ENCODE data around the gene CLIC1.

Gene CLIC1

DNA sequence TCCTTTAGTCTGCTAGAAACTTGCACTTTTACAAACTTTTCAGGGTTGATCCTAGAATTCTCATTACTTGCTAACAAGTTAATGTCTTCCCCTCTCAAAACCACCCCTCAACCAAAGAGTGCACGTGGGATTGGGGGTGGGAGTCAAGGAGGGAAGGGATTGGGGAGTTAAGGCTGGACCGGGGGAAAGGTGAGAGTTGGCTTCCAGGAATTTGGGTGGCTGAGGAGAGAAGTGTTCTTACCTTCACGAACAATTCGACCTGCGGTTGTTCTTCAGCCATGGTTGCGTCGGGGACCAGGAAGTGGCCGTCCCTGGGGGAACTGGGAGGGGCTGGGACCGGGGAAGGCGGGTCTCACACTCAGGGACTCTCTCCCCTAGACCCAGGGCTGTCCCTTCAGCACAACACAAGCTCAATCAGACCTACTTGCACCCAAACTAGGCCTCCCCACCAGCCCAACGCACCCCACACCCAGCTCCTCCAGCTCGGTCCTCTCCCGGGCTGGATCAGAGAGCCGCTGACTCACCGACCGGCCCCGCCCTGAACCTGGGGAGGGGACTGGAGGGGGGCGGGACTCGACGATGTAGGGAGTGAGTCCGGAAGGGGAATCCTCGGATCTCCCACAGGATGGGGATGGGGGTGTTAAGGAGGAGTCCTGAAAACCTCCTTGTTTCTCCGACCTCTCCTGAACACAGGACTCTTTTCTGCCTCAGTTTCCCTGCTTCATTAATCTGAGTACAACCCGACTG, at the start of gene CLIC1:
TSS of gene CLIC1 (minus strand) at position 510 of the 747 bp plus-strand sequence. CDS start at position 280, 230 bp downstream.
- peak; percentile 92 for DNase-seq (ENCODE audit: low spot score)

DNA sequence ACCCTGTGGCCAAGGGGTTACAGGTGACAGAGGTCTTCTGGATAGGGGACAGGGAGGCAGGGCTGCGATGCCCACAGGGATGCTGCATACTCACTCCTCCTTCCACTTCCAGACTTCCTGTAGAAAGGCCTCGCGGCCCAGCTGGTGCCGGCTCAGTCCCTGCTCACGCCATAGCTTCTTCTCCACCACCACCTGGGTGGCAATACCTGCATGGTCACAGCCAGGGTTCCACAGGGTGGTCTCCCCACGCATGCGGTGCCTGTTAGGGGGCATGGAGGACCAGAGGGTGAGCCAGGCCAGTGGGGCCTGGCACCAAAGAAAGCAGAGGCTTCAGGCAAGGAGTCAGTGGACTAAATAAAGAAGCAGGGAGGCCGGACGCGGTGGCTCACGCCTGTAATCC, 49.1 kb upstream of the CLIC1 start:
- no peak for DNase-seq (ENCODE audit: low spot score)

DNA sequence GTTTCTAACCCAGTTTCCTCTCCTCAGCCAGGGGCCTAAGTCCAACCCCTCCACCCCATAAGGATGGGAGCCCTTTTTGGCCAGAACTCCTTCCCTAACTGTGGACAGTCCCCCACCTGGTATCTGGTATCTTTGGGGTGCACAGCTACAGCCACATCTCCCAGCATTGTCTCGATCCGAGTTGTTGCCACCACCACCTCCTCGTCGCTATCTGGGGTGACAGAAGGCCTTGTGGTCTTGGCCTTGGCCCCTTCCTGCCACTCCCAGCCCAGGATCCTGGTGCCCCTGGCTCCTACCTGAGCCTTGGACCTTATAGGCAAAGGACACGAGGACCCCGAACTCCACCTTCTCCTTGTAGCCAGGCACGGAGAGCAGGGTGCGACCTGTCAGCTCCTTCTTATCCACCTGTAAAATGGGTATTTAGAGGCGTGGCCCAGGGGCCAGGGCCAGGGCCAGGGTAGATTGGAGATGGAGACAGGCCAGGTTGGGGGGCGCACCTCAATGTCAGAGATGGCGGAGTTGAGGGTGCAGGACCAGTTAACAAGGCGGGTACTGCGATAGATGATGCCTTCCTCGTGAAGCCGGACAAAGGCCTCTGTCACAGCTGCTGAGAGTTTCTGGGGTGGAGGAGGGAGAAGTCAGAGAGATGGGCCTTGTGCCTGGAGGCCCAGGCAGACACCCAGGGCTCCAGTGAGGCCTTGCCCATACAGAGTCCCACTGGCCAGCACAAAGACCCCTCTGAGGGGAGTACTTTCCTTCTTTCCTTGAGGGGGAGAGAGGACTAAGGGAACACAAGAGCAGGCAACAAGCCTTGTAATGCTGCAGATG, 48.0 kb upstream of the CLIC1 start:
- DNase-seq (ENCODE audit: low spot score), result no peak

DNA sequence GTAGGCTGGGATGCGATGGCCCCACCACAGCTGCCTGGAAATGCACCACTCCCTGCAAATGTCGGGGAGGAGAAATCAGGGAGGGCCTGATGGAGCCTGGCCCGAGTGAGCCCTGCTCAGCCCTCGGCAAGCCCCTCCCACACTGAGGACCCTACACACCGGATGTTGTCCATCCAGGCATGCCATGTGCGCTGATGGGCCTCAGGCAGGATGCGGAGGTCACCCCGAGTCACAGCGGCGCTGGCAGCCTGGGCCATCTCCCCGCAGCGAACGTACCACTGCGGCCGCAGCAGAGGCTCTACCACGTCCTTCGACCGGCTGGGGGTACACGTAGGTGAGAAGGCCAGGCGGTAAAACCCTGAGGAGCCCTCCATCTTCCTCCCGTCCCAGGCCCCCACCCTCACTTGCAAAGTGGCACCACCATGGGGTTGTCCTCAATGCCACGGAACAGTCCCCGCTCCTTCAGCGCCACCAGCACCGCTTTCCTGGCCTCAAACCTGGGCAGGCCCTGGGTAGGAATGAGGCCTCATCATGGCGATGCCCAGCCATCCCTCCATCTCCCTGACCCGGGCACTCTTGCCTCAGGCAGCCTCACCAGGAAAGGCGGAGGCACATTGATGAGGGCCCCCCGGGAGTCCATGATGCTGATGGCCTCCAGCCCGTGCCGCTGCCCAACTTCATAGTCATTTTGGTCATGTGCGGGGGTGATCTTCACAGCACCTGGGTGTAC, 46.0 kb upstream of the CLIC1 start:
- no peak for DNase-seq (ENCODE audit: low spot score)

DNA sequence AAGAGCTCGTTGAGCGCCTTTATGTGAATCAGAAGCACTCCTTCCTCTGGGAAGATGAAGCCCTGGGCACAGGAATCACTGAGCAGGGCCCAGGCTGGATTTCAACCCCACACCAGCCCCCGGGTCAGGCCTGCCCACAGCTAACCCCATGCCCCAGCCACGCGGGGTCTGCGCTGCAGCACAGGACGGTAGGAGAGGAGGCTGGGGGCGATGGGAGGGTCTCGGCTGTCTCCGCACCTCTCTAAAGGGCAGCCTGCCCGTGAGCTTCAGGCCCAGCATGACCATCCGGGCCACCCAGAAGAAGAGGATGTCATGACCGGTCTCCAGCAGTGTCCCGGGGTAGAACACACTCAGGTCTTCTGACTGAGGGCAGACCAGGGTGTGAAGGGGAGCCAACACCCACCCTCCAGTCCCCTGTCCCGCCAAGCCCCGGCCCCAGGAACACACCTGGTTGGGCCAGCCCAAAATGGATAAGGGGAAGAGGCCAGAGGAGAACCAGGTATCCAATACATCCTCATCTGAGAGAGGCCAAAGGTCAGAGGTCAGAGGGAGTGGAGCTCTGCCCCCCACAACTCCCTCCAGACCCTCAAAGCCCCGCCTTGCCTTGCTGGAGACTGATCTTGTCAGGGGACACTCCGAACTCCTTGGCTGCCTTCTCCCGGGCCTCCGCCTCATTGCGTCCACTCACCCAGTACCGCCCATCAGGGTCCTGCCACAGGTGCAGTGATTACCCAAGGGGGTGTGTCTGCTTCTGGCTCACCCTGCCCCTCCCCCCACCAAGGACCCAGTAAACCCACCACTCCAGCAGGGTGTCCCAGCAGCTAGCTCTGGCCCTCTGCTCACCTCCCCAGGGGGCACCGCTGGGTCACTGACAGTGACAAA, 45.2 kb upstream of the CLIC1 start:
- no peak for DNase-seq (ENCODE audit: low spot score)

DNA sequence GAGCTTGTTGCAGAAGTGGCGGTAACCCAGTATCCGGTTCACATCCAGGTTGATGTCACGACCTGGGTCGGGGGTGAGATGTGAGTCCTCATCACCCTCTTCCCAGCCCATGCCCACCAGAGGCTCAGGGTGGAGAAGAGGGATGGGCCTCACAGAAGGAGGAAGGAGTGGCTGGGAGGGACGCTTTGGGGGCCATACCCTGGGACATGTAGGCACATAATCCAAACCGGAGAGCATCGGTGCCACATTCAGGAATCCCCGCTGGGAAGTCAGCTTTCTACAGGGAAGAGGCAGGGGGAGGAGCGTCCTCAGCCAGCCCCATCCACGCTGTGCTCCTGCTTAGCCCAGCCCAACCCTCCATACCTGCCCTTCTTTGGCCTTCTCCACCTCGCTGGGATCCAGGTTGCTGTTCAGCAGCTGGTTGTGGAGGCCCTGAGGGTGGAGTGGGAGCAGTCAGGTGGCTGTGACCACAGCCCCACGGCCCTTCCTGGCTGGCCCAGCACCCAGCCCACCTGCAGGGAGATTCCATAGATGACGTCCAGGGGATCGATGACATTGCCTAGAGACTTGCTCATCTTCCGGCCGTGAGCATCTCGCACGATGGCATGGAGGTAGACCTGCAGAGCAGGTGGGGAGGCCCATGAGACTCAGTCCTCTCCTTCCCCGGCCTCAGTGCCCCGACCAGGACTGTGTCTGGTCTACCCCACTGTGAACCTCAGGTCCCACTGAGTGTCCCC, 44.3 kb upstream of the CLIC1 start:
- no peak for DNase-seq (ENCODE audit: low spot score)

DNA sequence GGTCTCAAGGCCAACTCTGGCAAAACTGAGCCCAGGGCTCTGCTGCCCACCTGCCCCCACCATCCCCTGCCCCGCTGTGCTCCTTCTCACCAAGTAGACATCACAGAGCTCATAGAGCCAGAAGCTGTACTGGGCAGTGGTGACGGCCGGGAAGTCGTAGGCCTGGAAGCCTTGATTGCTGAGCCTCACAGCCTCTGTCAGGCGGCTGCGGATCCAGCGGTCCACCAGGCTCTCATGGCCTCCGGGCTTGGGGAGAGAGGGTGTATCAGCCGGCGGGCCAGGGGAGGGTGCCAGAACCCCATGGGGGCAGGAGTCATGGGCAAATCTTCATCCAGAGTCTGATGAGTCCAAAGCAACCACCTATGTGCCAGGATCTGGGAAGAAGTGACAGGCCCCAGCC, 43.6 kb upstream of the CLIC1 start:
- DNase-seq (ENCODE audit: low spot score), result no peak

DNA sequence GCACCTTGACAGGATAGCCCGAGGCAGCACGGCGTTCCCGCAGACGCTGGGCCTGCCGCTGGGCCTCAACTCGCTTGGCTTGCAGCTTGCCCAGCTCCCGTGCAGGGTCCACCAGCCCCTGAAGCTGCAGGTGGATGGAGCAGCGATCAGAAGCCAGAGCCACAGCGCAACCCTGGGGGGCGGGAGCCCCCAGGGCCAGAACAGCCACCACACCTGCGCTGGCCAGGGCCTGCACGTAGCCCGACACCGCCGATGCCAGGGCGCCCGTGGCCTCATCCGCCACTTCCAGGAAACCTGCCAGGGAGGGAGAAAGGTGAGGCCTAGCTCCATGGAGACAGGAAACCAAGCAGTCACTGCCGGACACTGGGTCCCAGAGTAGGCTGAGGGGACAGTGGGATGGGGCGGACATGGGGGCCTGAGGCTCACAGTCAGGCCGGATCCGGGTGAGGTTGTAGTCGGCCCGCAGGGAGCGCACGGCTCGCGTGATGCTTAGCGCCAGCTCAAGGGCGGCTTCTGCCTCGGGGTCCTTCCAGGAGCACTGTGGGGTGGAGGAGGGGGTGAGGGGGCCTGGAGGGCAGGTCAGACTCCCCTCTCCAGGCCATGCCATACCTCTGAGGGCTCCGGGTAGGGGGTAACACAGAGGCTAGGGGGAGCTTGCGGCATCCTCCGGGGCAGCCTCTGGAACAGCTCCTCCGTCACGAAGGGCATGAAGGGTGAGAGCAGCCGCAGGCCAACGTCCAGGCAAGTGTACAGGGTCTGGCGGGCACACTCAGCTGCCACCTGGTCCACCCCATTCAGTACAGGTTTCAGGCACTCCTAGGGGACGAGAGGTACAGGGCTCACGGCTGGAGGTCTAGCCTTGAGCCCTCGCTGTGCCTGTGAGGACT, 42.9 kb upstream of the CLIC1 start:
- no peak for DNase-seq (ENCODE audit: low spot score)

DNA sequence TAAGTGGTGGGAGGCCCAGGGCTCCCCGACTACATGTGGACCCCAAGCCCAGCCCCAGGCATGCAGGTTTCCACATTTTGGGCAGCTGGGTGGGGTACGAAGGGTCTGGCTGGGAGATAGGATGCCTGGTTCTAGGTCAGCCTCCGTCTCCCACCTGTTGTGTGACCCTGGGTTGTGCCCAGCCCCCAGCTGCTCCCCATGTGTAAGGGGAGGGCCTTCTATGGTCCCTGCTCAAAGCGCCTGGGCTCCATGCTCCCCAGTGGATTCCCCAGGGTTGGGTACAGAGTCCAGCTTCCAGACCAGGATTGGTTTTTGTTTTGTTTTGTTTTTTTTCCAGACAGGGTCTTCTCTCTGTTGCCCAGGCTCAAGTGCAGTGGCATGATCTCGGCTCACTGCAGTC, 41.9 kb upstream of the CLIC1 start:
- no peak for DNase-seq (ENCODE audit: low spot score)

DNA sequence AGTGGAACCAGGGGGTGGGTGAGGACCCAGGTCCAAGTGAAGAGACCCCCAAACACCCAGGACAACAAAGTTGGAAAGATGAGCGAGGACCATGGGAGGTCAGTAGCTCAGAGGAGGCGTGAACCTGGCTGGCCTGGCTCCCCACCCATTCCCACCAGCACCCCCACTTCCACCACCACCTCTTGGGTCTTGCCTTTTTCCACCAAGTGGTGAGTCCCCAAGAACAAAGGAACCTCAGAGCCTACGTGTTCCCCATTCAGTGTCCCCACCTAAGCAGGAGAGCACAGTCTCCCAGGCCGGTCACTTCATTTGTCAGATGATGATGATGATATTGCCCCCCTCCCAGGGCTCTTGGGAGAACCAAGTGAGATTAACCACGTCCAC, 41.3 kb upstream of the CLIC1 start:
- DNase-seq (ENCODE audit: low spot score), result no peak

DNA sequence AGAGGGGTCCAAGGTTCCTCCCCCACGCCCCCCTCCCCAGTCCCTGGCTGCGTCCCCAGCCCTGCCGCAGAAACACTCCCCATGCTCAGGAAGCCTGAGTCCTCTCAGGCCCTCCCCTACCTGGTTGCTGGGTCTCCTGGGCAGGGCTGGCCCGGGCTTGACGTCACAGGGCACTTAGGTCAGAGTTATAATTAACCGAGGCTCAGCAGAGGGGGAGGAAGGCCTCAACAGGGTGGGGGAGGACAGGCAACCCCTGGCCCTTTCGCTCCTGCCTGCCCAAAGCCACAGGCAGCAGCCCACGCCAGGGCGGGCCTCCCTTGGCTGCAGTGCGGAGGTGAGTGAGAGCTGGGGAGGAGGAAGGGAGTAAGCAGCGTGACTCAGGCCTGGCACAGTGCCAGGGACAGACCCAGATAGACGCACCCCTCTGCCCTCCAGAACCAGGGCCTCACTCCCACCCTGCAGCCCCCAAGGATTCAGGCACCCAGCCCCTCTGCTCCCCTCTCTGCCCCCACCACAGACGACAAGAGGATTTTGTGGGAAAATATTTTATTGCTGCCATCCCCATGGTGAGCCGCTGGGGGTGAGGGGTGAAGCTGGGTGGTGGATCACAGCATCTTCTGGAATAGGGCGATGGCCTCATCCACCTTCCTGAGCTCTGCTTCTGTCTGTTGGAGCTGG, 40.8 kb upstream of the CLIC1 start, which contains the start of gene VWA7:
TSS of gene VWA7 (minus strand) at position 340 of the 678 bp plus-strand sequence. CDS start 549 bp downstream, outside the sequence.
- DNase-seq (ENCODE audit: low spot score), result peak; percentile 77

DNA sequence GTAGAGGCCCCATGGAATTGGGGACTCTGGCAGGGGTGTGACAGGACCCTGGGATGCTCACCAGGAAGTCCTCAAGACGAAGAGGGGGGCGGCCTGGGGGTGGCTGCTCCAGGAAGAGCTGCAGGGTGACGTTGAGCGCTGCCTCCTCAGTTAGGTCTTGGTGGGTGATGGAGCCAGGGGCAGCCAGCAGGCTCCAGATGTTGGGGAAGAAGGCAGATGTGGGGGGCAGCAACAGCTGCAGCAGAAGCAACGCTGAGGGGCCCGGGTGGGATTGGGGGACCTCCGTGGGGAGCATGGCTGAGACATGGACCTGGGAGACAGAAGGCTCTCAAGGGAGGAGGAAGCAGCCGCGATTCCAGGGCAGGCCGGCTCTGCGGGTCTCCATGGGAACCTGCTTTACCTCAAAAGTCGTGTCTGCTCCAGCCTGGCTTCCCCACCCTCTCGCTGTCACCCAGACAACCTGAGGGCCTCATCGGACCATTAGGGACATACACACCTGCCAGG, 40.2 kb upstream of the CLIC1 start:
- no peak for DNase-seq (ENCODE audit: low spot score)

DNA sequence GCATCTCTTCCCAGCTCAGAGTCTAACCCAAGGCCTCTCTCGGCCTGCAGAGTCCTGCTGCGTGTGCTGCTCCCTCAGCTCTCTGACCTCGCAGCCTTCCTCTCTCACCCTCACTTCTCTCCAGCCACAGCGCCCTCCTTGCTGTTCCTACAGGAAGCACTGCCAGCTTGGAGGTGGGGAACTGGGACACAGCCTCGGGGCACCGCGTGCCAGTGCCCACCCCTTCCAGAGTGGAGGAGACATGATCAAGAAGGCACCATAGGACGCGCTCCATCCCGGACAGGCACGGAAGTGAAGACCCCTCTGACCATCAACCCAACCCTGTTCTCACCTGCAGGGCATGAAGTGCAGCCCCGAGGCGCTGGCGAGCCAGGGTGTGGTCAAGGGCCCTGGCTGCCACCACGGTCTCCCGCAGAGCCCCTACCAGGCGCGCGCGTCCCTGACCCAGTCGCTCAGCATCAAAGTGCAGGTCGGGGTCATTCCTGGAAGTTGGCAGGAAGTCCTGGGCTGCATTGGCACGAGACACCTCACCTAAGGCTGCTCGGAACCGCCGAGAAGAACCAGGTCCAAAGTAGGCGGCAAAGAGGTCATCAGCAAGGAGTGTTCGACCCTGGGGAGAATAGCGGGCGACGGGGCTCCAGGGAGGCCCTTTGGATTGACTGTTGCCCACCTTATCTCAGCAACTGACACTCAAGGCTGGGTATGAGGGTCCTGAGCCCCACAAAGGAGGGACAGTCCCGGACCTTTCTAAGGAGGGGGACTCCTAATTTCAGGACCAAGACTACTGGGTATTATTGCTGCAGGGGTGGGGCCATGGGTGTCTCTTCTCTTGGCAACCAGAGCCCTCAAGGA, 39.5 kb upstream of the CLIC1 start:
- DNase-seq (ENCODE audit: low spot score), result no peak

DNA sequence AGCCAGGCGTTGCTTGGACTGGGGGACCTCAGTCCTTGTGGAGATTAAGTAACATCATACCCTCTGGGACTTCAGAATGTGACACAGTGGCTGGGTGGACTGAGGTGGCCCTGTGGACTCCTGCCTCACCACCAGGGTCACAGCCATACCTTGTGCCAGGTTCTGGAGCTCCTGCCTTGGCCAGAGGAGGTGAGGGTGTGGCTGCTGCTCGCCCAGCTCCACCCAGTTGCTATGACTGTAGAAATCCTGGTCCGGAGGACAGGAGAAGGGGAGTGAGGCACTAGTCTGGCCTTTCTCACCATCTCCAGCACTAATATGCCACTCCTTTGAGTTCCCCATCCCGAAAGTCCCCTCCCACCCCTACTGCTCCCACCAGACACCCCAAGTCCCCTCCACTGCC, 38.9 kb upstream of the CLIC1 start:
- DNase-seq (ENCODE audit: low spot score), result no peak

DNA sequence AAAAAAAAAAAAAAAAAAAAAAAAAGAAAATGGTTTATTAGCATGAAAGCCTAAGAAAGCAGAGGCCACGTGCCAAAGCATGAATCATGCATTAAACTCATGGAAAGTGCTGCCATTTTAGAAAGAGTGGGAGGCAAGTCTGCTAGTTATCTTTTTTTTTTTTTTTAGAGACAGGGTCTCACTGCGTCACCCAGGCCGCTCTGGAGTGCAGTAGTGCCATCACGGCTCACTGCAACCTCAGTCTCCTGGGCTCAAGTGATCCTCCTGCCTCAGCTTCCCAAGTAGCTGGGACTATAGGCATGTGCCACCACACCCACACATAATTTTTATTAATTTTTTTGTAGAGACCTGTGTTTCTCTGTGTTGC, 35.6 kb upstream of the CLIC1 start:
- no peak for DNase-seq (ENCODE audit: low spot score)

DNA sequence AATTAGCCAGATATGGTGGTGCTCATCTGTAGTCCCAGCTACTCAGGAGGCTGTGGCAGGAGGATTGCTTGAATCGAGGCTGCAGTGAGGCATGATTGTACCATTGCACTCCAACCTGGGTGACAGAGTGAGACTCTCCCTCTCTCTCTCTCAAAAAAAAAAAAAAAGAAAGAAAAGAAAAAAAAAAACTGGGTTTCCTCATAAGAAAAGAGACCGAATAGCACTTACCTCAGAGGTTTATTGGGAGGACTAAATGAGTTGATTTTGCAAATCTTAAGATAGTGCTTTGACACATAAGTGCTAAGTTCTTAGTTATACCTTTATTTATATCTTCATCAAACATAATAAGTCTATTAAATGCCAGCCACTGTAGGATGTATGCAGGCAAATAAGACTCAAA, 34.5 kb upstream of the CLIC1 start:
- DNase-seq (ENCODE audit: low spot score), result no peak

DNA sequence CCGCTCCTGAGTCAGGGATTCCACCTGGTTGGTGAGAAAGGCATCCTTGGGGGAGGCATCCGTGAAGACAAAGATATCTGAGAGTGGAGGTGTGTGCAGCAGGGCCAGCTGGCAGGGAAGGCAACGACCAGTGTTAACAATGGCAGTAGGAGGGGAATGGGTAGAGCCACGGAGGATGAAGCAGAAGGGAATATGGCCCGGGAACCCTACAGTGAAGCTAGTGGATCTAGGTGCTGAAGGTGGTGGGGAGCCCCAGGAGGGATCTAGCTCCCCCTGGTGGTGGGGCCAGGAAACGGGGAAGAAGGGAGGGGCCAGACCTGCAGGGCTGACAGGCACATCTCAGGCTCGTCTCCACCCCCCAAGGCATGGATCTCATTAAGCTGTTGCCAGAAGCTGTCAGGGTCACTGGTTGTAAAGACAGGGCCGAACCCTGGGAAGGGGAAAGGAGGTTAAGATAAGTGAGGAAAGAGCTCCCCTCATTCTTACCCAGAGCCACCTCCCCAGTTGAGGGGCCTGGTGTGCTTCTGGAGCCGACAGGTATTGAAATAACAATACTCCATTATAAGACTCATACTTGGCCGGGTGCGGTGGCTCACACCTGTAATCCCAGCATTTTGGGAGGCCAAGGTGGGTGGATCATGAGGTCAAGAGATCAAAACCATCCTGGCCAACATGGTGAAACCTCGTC, 33.5 kb upstream of the CLIC1 start:
- peak; percentile 82 for DNase-seq (ENCODE audit: low spot score)
